Measurements from ENCODE around the gene STX17.

STX17 gene

DNA sequence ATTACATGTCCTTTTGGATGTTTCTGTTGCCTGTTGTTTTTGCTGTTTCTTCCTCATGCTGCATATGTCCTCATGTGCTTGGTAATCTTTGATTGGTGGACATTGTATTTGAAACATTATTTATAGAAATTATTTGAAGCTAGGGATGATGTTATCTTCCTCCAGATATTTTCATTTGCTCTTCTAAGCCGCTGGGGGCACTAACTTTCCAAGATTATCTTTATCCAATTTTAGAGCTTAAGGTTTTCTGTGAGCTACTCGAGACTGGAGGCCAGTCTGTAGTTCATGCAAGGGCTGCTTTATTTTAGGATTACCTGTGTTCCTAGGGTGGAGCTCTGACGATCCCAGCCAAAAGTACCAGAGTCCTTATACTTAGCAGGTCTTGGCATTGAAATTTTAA is 40.9 kb downstream of the STX17 start:
- Histone ChIP-seq H3K36me3 (ENCODE audit: insufficient read depth, low read length) (peaks cover 11% of the 10 kb centered on the region), H3K27ac (ENCODE audit: low read depth, low read length) (no peak overlapping the region), H3K4me3 (ENCODE audit: low read depth in 1 of 2, low read length in 2 of 2) (no peak overlapping the region), H3K9ac (ENCODE audit: low read length) (no peak overlapping the region), H3K27me3 (ENCODE audit: control insufficient read depth in 1 of 2, insufficient read depth in 2 of 2, low read length in 2 of 2) (no peaks in the 10 kb centered on the region), H3K9me3 (ENCODE audit: low read length) (no peaks in the 10 kb centered on the region), H3K4me1 (ENCODE audit: insufficient read depth, low read length) (no peaks in the 10 kb centered on the region)

DNA sequence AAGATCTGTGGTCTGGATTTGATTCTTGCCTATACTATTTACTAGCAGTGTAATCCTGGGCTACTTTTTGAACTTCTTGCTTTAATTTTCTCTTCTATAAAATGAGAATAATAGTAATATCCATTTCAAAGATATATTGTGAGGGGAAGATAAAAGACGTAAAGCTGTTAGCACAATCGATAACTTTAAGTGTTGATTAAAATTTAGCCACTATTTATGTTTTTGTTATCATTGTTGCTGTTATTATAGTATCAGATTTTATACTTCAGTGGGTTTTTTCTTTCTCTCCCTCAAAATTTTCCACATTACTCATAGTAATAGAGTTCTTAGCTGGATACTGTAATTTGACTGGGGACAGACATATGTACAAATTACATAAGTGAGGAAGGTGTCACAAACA is 42.0 kb downstream of the STX17 start:
- no peaks in the 10 kb centered on the region for H3K27me3 ChIP-seq (ENCODE audit: control insufficient read depth in 1 of 2, insufficient read depth in 2 of 2, low read length in 2 of 2)
- H3K9me3 ChIP-seq (ENCODE audit: low read length): no peaks in the 10 kb centered on the region
- H3K36me3 ChIP-seq (ENCODE audit: insufficient read depth, low read length): peaks cover 16% of the 10 kb centered on the region
- no peak overlapping the region for H3K4me3 ChIP-seq (ENCODE audit: low read depth in 1 of 2, low read length in 2 of 2)
- H3K4me1 ChIP-seq (ENCODE audit: insufficient read depth, low read length): no peaks in the 10 kb centered on the region
- no peak overlapping the region for H3K27ac ChIP-seq (ENCODE audit: low read depth, low read length)
- H3K9ac ChIP-seq (ENCODE audit: low read length): no peak overlapping the region

DNA sequence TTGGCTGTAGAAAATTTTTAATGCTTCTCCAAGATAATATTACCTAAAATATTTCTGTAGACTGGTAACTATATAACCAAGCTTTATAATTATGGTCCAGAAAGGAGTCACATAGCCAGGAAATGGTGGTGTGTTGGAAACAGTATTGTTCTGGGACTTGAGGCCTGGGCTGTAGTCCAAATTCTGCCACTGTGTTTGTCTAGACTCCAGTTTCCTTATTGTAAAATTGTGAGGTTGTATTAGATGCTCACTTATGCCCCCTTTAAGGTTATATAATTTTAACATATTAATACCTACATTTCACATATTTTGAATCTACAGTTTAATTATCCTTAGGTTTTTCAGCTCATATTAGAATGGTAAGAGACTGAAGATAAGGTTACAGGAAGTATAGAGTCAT is 42.4 kb downstream of the STX17 start:
- H3K4me3 ChIP-seq (ENCODE audit: low read depth in 1 of 2, low read length in 2 of 2): no peak overlapping the region
- no peak overlapping the region for H3K27ac ChIP-seq (ENCODE audit: low read depth, low read length)
- H3K27me3 ChIP-seq (ENCODE audit: control insufficient read depth in 1 of 2, insufficient read depth in 2 of 2, low read length in 2 of 2): no peaks in the 10 kb centered on the region
- peaks cover 17% of the 10 kb centered on the region for H3K36me3 ChIP-seq (ENCODE audit: insufficient read depth, low read length)
- no peak overlapping the region for H3K9ac ChIP-seq (ENCODE audit: low read length)
- H3K4me1 ChIP-seq (ENCODE audit: insufficient read depth, low read length): no peaks in the 10 kb centered on the region
- H3K9me3 ChIP-seq (ENCODE audit: low read length): no peaks in the 10 kb centered on the region

DNA sequence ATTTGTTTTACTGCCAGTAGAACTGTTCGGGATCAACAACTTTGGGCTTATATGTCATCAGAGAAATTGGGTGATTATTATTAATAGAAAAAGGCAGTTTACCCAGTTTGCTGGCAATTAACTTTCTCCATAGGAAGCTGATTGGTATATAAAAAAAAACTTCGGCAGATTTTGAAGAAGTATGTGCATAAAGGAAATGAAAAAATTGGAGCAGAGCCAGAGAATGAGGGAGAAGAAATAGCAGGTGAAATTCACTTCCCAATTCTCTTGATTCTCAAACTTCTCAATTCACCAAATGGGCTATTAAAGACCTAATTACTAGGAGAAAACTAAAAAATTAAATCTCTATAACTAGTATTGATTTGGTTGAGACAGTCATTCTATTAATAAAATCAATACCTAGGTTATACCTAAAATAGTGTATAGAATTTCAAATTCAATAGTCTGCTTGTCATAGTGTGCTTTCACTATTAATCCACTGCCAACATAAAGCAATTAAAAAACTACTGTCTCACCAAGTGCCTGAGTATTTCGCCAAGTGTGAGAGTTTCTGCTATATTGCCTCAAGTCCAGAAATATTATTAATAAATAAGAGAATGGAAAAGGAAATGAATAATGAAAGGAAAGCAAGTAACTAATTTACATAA is 47.5 kb downstream of the STX17 start:
- Histone ChIP-seq H3K27me3 (ENCODE audit: control insufficient read depth in 1 of 2, insufficient read depth in 2 of 2, low read length in 2 of 2) (no peaks in the 10 kb centered on the region), H3K36me3 (ENCODE audit: insufficient read depth, low read length) (peaks cover 17% of the 10 kb centered on the region), H3K4me1 (ENCODE audit: insufficient read depth, low read length) (no peaks in the 10 kb centered on the region), H3K9ac (ENCODE audit: low read length) (no peak overlapping the region), H3K9me3 (ENCODE audit: low read length) (no peaks in the 10 kb centered on the region), H3K4me3 (ENCODE audit: low read depth in 1 of 2, low read length in 2 of 2) (no peak overlapping the region), H3K27ac (ENCODE audit: low read depth, low read length) (no peak overlapping the region)

DNA sequence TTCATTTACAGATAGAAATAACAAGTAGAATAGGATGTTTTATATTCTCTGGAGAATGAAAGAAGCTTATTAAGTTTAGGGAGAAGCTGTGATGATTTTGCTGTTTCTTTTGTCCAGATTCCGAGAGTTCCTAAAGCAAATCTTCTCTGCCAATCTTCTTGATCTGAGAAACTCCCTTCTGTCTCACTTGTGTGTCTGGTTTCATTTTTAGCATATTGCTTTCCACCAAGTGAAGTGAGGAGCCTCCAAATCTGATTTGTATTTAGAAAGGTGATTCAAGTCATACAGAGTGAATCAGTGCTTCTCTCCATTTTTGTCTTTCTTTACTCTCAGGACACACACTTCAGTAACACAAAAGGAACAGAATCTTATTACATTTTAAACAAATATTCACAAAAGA is 48.4 kb downstream of the STX17 start:
- no peak overlapping the region for H3K4me3 ChIP-seq (ENCODE audit: low read depth in 1 of 2, low read length in 2 of 2)
- H3K27ac ChIP-seq (ENCODE audit: low read depth, low read length): no peak overlapping the region
- H3K27me3 ChIP-seq (ENCODE audit: control insufficient read depth in 1 of 2, insufficient read depth in 2 of 2, low read length in 2 of 2): no peaks in the 10 kb centered on the region
- no peaks in the 10 kb centered on the region for H3K4me1 ChIP-seq (ENCODE audit: insufficient read depth, low read length)
- H3K9ac ChIP-seq (ENCODE audit: low read length): no peak overlapping the region
- no peaks in the 10 kb centered on the region for H3K9me3 ChIP-seq (ENCODE audit: low read length)
- H3K36me3 ChIP-seq (ENCODE audit: insufficient read depth, low read length): peaks cover 20% of the 10 kb centered on the region

DNA sequence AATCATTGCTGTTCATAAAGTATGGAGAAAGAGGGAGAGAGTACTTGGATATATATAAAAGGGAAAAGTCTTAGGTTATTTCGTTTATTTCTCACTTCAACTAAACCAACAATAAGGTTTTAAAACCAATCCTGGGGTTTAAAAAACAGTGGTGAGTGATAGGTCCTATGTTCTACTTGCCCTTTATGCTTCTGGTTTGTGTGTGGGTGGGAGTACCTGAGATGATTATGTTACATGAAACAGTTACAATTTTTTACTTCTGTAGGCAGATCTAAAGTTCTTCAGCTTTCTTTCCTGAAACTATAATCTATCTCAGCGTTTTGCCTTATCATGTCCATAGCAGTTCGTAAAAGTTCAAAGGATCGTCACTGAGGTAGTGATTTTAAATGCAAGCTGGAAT is 49.2 kb downstream of the STX17 start:
- Histone ChIP-seq H3K9ac (ENCODE audit: low read length) (no peak overlapping the region), H3K4me1 (ENCODE audit: insufficient read depth, low read length) (no peaks in the 10 kb centered on the region), H3K36me3 (ENCODE audit: insufficient read depth, low read length) (peaks cover 23% of the 10 kb centered on the region), H3K27me3 (ENCODE audit: control insufficient read depth in 1 of 2, insufficient read depth in 2 of 2, low read length in 2 of 2) (no peaks in the 10 kb centered on the region), H3K9me3 (ENCODE audit: low read length) (no peaks in the 10 kb centered on the region), H3K27ac (ENCODE audit: low read depth, low read length) (no peak overlapping the region), H3K4me3 (ENCODE audit: low read depth in 1 of 2, low read length in 2 of 2) (no peak overlapping the region)

DNA sequence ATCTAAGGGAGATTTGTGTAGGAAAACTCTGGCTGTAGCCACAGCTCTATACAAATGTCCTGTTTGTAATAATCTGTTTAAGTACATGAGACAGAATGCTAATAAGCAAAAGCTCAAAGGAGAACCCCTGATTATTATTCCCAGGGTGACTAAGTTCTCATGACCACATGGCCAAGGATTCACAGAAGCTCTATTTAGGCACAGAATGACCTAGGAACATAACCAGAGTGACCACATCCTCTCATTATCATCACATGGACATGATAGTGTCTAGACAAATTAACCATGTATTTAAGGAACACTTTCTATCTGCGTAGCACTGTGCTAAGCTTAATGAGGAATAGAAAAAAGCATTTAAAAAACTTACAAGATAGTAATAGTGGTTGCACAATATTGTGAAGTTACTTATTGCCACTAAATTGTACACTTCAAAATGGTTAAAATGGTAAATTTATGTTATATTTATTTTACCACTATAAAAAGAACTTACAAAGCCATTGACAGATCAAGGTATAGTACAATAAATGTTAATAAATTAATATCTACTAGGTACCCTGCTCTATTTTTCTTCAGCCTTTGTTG is 56.3 kb downstream of the STX17 start:
- Histone ChIP-seq H3K4me3 (ENCODE audit: low read depth in 1 of 2, low read length in 2 of 2) (no peak overlapping the region), H3K27ac (ENCODE audit: low read depth, low read length) (no peak overlapping the region), H3K9ac (ENCODE audit: low read length) (no peak overlapping the region), H3K27me3 (ENCODE audit: control insufficient read depth in 1 of 2, insufficient read depth in 2 of 2, low read length in 2 of 2) (no peaks in the 10 kb centered on the region), H3K9me3 (ENCODE audit: low read length) (no peaks in the 10 kb centered on the region), H3K4me1 (ENCODE audit: insufficient read depth, low read length) (no peaks in the 10 kb centered on the region), H3K36me3 (ENCODE audit: insufficient read depth, low read length) (peaks cover 21% of the 10 kb centered on the region)

DNA sequence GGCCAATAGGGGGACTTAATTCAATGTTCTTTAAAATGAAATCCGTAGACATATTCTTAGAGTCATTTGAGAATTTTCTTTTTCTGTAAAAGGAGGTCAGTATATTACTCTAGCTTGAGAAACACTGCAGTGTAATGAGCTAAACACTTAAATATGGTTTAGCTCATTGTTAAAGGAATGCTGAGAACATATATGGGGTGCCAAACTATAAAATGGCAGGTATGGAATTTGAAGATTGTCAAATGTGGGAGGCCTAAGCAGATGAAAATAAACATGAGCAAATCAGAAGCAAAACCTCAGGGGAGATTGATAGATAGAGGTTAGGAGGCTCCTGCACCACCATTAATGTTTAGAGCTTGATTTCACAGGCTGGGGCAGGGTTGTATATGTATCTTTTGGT is 57.9 kb downstream of the STX17 start:
- H3K4me3 ChIP-seq (ENCODE audit: low read depth in 1 of 2, low read length in 2 of 2): no peak overlapping the region
- no peaks in the 10 kb centered on the region for H3K9me3 ChIP-seq (ENCODE audit: low read length)
- H3K27me3 ChIP-seq (ENCODE audit: control insufficient read depth in 1 of 2, insufficient read depth in 2 of 2, low read length in 2 of 2): no peaks in the 10 kb centered on the region
- H3K27ac ChIP-seq (ENCODE audit: low read depth, low read length): no peak overlapping the region
- no peaks in the 10 kb centered on the region for H3K4me1 ChIP-seq (ENCODE audit: insufficient read depth, low read length)
- H3K36me3 ChIP-seq (ENCODE audit: insufficient read depth, low read length): peaks cover 36% of the 10 kb centered on the region
- no peak overlapping the region for H3K9ac ChIP-seq (ENCODE audit: low read length)

DNA sequence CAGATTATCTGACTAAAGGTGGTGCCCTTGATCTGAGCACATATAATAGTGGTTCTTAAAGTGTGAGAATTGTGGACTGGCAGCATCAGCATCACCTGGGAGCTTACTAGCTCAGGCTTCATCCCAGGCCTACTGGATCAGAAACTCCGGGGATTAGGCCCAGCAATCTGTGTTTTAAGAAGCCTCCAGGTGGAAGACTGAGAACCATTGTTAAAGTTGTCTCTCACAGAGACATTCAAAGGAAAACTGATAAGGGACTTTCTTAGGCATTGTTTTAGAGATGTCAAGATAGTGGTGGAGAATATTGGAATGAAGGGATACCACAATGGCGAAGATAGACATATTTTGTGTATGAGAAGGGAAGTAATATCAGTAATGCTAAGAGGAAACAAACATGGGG is 59.5 kb downstream of the STX17 start:
- H3K27me3 ChIP-seq (ENCODE audit: control insufficient read depth in 1 of 2, insufficient read depth in 2 of 2, low read length in 2 of 2): no peaks in the 10 kb centered on the region

DNA sequence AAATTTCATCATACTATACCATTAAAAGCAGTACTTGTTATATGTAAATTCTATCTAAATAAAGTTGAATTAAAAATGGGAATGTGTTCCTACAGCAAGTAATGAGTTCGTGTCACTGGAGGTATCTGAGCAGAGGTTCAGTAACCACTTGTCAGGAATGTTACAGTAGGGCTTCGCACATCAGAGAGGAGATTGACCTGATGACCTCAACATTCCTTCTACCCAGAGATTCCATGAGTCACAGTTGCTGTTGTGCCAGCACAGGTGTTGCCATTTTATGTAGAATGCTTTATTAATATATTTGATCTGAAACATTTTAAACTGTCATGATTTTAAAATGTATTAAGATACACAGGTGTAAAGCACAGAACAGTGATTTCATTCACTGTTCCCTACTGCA is 60.3 kb downstream of the STX17 start:
- no peak overlapping the region for H3K27ac ChIP-seq (ENCODE audit: low read depth, low read length)
- H3K36me3 ChIP-seq (ENCODE audit: insufficient read depth, low read length): peaks cover 27% of the 10 kb centered on the region
- H3K9ac ChIP-seq (ENCODE audit: low read length): no peak overlapping the region
- H3K27me3 ChIP-seq (ENCODE audit: control insufficient read depth in 1 of 2, insufficient read depth in 2 of 2, low read length in 2 of 2): no peaks in the 10 kb centered on the region
- H3K4me3 ChIP-seq (ENCODE audit: low read depth in 1 of 2, low read length in 2 of 2): no peak overlapping the region
- H3K9me3 ChIP-seq (ENCODE audit: low read length): no peaks in the 10 kb centered on the region
- no peaks in the 10 kb centered on the region for H3K4me1 ChIP-seq (ENCODE audit: insufficient read depth, low read length)

More for the DNA sequence above, 59.5 kb downstream of the STX17 start:
- Histone ChIP-seq H3K4me1 (ENCODE audit: insufficient read depth, low read length) (no peaks in the 10 kb centered on the region), H3K27ac (ENCODE audit: low read depth, low read length) (no peak overlapping the region), H3K9me3 (ENCODE audit: low read length) (no peaks in the 10 kb centered on the region), H3K4me3 (ENCODE audit: low read depth in 1 of 2, low read length in 2 of 2) (no peak overlapping the region), H3K36me3 (ENCODE audit: insufficient read depth, low read length) (peaks cover 32% of the 10 kb centered on the region), H3K9ac (ENCODE audit: low read length) (no peak overlapping the region)

DNA sequence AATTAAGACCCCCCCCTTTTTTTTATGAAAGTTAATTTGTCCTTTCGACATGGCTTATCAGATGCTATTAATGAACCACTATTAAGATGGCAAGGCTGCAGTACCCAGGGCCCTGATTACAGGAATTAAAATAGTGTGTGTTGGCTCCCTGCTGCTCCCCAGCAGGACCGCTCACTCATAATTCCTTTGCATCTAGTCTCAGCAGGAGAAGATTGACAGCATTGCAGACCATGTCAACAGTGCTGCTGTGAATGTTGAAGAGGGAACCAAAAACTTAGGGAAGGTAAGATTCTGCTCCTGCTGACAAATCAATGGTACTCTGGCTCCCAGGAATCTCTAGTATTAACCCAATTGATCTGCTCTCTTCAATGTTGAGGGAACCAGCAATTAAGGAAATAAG is 61.0 kb downstream of the STX17 start:
- H3K9ac ChIP-seq (ENCODE audit: low read length): no peak overlapping the region
- H3K4me3 ChIP-seq (ENCODE audit: low read depth in 1 of 2, low read length in 2 of 2): no peak overlapping the region
- no peaks in the 10 kb centered on the region for H3K4me1 ChIP-seq (ENCODE audit: insufficient read depth, low read length)
- H3K36me3 ChIP-seq (ENCODE audit: insufficient read depth, low read length): peaks cover 27% of the 10 kb centered on the region
- no peaks in the 10 kb centered on the region for H3K9me3 ChIP-seq (ENCODE audit: low read length)
- no peaks in the 10 kb centered on the region for H3K27me3 ChIP-seq (ENCODE audit: control insufficient read depth in 1 of 2, insufficient read depth in 2 of 2, low read length in 2 of 2)
- no peak overlapping the region for H3K27ac ChIP-seq (ENCODE audit: low read depth, low read length)

DNA sequence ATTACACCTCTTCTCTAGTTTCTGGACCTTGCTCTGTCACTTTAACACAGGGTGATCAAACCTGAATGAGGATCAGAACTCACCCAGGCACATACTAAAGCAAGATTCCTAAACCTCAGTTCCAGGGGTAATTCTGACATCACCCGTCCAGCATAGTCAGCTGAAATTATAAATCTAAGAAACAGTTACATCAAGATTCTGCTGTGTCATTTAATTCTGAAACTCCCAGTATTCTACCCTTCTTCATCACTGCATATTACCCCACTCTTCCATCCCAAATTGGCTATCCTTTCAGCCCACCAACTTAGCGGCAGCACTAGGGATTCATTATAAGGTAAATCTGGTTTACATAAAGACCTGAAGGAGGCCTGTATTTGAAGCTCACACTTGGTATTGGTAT is 64.0 kb downstream of the STX17 start:
- H3K27ac ChIP-seq (ENCODE audit: low read depth, low read length): no peak overlapping the region

More for the DNA sequence above, 64.0 kb downstream of the STX17 start:
- H3K9me3 ChIP-seq (ENCODE audit: low read length): no peaks in the 10 kb centered on the region
- H3K4me1 ChIP-seq (ENCODE audit: insufficient read depth, low read length): no peaks in the 10 kb centered on the region
- no peak overlapping the region for H3K4me3 ChIP-seq (ENCODE audit: low read depth in 1 of 2, low read length in 2 of 2)
- no peaks in the 10 kb centered on the region for H3K27me3 ChIP-seq (ENCODE audit: control insufficient read depth in 1 of 2, insufficient read depth in 2 of 2, low read length in 2 of 2)
- H3K36me3 ChIP-seq (ENCODE audit: insufficient read depth, low read length): peaks cover 27% of the 10 kb centered on the region
- H3K9ac ChIP-seq (ENCODE audit: low read length): no peak overlapping the region

Measured in muscle layer of colon (tissue), 2 donors.